HepG2 (cell line): Measurements from ENCODE around the gene CSNK1D. TPM values are rescaled to one million over a fixed set of nuclear protein-coding genes. Genes with fewer than 3 reads are reported as not detected.

Experiments used
- BORCS8-MEF2B ChIP-seq: sonication (generic); formaldehyde crosslinking; IDR thresholded peaks from 2 replicates; pipeline ENCODE4 v1.8.0; 2022; ENCODE audit warnings: mild to moderate bottlenecking, missing genetic modification reagents
- DNMT1 ChIP-seq: sonication (generic); formaldehyde crosslinking; IDR thresholded peaks from 2 replicates; pipeline ENCODE4 v1.5.1; 2020; ENCODE audit warnings: mild to moderate bottlenecking, missing genetic modification reagents
- FOXO4 ChIP-seq: sonication (generic); formaldehyde crosslinking; conservative IDR thresholded peaks from 2 replicates; pipeline ENCODE4 v1.8.1; 2023; ENCODE audit warnings: missing genetic modification reagents
- KLF15 ChIP-seq: sonication (generic); formaldehyde crosslinking; IDR thresholded peaks from 2 replicates; pipeline ENCODE4 v1.8.1; 2023; ENCODE audit warnings: borderline replicate concordance, mild to moderate bottlenecking, inconsistent platforms, missing genetic modification reagents, mixed read lengths
- MIXL1 ChIP-seq: IDR thresholded peaks from 2 replicates; pipeline ENCODE4 v1.6.1; 2016
- PTBP1 ChIP-seq: fragments of 200-400 bp; formaldehyde crosslinking; IDR thresholded peaks from 2 replicates; pipeline ENCODE4 v1.6.1; 2018; ENCODE audit warnings: low read length, low read depth; ENCODE audit not compliant: poor library complexity, severe bottlenecking
- ZMYM4 ChIP-seq: sonication (generic); formaldehyde crosslinking; IDR thresholded peaks from 2 replicates; pipeline ENCODE4 v1.8.1; 2023; ENCODE audit warnings: mild to moderate bottlenecking, missing genetic modification reagents
- ZNF136 ChIP-seq: sonication (generic); formaldehyde crosslinking; IDR thresholded peaks from 2 replicates; pipeline ENCODE4 v1.8.1; 2022; ENCODE audit warnings: low read depth, mild to moderate bottlenecking, moderate library complexity, missing genetic modification reagents
- ZNF343 ChIP-seq: sonication (generic); formaldehyde crosslinking; IDR thresholded peaks from 2 replicates; pipeline ENCODE4 v1.4.0; 2020; ENCODE audit warnings: mild to moderate bottlenecking, missing genetic modification reagents
- ZNF431 ChIP-seq: sonication (generic); formaldehyde crosslinking; IDR thresholded peaks from 2 replicates; pipeline ENCODE4 v1.9.0; 2022; ENCODE audit warnings: missing genetic modification reagents, low read depth, mild to moderate bottlenecking, borderline replicate concordance
- ZNF597 ChIP-seq: sonication (generic); formaldehyde crosslinking; IDR thresholded peaks from 2 replicates; pipeline ENCODE4 v1.5.0; 2020; ENCODE audit warnings: missing genetic modification reagents
- ZSCAN21 ChIP-seq: sonication (generic); formaldehyde crosslinking; IDR thresholded peaks from 2 replicates; pipeline ENCODE4 v1.8.0; 2022; ENCODE audit warnings: mild to moderate bottlenecking, missing genetic modification reagents, moderate library complexity, borderline replicate concordance
- polyA plus RNA-seq, 8 experiments: library from polyadenylated mRNA; depleted of rRNA in 3 of 8; stranded (reverse) in 7 of 8; unstranded in 1 of 8; fragments of >200 nt; fragmentation: Illumina TruSeq in 4 of 8; extraction: Trizol in 4 of 8; gene quantifications; 2 replicates each; pipeline versions ENCODE4 v1.2.1 to v1.2.3, GENCODE V29; 2011 to 2016; ENCODE audit warnings: low read depth in 4 of 8, missing spikeins in 1 of 8, mixed read lengths in 1 of 8; ENCODE audit not compliant: insufficient read depth in 1 of 8
- total RNA-seq, 5 experiments: library from RNA; depleted of rRNA; stranded (reverse); fragments of >200 nt; fragmentation: Illumina TruSeq; extraction: Trizol; gene quantifications; 2 replicates each; pipeline ENCODE4 v1.2.3, GENCODE V29; 2016; ENCODE audit warnings: low read depth in 1 of 5
- TF ChIP-seq, protein P1 (sequence below): sonication (generic); formaldehyde crosslinking; IDR thresholded peaks from 2 replicates; pipeline ENCODE4 v1.5.0; 2020; ENCODE audit warnings: mild to moderate bottlenecking, missing genetic modification reagents
- TF ChIP-seq, protein P2 (sequence below): sonication (generic); formaldehyde crosslinking; IDR thresholded peaks from 2 replicates; pipeline ENCODE4 v1.4.0; 2020; ENCODE audit warnings: missing genetic modification reagents, borderline replicate concordance
- TF ChIP-seq, protein P3 (sequence below): fragments of 450-650 bp; IDR thresholded peaks from 2 replicates; pipeline ENCODE4 v1.6.1; 2017; ENCODE audit warnings: mild to moderate bottlenecking

Gene CSNK1D
- total and polyA plus RNA-seq, 2 of the 13 experiments (the other 11 are each of a cell fraction or from before 2014, with no cell fraction given): 31.5 to 128 TPM

DNA sequence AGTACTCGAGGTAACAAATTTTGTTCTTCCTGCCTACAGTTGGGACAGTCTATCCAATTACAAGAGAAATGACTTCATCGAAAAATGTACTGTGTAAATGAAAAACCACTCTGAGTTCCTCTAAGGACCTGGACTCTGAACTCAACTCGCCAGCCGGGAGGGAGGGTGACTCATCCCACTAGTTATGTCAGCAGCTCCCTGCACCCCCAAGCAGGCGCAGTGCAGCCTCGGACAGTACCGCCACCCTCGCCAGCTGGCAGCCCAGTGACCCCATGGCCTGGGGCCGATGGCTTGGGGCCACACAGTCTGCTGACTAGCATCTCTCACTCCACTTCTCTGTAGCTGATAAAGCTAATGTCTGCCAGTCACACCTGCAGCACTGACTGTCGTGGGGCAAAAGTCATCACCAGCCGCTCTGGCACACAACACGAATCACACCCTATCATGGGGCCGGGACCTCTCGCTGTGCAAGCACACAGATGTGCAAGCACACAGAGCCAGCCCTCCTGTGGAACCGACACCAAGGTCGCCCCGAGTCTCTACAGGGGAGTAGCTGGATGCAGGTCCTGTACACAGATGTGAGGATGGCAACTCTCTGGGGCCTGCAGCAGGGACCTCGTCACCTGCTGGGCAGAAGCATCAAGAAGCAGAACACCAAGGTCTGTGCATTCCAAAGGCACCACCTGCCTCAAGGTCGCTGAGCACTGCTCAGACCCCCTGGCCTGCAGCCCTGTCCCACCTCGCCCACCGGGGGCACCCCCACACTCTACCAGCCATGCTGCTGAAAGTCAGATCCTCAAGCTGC, 5.7 kb downstream of the CSNK1D start (continued):
- TF ChIP-seq ZNF431 (CRISPR knock-in tag): 0 out of 2 replicates have a peak, but pooled peaks have one; percentile 68
- TF ChIP-seq, protein P1, sequence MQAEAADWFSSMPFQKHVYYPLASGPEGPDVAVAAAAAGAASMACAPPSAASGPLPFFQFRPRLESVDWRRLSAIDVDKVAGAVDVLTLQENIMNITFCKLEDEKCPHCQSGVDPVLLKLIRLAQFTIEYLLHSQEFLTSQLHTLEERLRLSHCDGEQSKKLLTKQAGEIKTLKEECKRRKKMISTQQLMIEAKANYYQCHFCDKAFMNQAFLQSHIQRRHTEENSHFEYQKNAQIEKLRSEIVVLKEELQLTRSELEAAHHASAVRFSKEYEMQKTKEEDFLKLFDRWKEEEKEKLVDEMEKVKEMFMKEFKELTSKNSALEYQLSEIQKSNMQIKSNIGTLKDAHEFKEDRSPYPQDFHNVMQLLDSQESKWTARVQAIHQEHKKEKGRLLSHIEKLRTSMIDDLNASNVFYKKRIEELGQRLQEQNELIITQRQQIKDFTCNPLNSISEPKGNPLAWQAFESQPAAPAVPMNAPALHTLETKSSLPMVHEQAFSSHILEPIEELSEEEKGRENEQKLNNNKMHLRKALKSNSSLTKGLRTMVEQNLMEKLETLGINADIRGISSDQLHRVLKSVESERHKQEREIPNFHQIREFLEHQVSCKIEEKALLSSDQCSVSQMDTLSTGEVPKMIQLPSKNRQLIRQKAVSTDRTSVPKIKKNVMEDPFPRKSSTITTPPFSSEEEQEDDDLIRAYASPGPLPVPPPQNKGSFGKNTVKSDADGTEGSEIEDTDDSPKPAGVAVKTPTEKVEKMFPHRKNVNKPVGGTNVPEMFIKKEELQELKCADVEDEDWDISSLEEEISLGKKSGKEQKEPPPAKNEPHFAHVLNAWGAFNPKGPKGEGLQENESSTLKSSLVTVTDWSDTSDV (CRISPR knock-in tag): peak; percentile 71; the same call in 1 of the 2 replicates
- TF ChIP-seq, protein P2, sequence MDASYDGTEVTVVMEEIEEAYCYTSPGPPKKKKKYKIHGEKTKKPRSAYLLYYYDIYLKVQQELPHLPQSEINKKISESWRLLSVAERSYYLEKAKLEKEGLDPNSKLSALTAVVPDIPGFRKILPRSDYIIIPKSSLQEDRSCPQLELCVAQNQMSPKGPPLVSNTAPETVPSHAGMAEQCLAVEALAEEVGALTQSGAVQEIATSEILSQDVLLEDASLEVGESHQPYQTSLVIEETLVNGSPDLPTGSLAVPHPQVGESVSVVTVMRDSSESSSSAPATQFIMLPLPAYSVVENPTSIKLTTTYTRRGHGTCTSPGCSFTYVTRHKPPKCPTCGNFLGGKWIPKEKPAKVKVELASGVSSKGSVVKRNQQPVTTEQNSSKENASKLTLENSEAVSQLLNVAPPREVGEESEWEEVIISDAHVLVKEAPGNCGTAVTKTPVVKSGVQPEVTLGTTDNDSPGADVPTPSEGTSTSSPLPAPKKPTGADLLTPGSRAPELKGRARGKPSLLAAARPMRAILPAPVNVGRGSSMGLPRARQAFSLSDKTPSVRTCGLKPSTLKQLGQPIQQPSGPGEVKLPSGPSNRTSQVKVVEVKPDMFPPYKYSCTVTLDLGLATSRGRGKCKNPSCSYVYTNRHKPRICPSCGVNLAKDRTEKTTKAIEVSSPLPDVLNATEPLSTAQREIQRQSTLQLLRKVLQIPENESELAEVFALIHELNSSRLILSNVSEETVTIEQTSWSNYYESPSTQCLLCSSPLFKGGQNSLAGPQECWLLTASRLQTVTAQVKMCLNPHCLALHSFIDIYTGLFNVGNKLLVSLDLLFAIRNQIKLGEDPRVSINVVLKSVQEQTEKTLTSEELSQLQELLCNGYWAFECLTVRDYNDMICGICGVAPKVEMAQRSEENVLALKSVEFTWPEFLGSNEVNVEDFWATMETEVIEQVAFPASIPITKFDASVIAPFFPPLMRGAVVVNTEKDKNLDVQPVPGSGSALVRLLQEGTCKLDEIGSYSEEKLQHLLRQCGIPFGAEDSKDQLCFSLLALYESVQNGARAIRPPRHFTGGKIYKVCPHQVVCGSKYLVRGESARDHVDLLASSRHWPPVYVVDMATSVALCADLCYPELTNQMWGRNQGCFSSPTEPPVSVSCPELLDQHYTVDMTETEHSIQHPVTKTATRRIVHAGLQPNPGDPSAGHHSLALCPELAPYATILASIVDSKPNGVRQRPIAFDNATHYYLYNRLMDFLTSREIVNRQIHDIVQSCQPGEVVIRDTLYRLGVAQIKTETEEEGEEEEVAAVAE: peak; percentile 77
- TF ChIP-seq ZNF597 (CRISPR knock-in tag): no peak
- TF ChIP-seq DNMT1 (CRISPR knock-in tag): 0 out of 2 replicates have a peak, but pooled peaks have one; percentile 21
- TF ChIP-seq MIXL1 (CRISPR knock-in tag): peak; percentile 94
- TF ChIP-seq ZNF343 (CRISPR knock-in tag): 0 out of 2 replicates have a peak, but pooled peaks have one; percentile 48
- TF ChIP-seq, protein P3, sequence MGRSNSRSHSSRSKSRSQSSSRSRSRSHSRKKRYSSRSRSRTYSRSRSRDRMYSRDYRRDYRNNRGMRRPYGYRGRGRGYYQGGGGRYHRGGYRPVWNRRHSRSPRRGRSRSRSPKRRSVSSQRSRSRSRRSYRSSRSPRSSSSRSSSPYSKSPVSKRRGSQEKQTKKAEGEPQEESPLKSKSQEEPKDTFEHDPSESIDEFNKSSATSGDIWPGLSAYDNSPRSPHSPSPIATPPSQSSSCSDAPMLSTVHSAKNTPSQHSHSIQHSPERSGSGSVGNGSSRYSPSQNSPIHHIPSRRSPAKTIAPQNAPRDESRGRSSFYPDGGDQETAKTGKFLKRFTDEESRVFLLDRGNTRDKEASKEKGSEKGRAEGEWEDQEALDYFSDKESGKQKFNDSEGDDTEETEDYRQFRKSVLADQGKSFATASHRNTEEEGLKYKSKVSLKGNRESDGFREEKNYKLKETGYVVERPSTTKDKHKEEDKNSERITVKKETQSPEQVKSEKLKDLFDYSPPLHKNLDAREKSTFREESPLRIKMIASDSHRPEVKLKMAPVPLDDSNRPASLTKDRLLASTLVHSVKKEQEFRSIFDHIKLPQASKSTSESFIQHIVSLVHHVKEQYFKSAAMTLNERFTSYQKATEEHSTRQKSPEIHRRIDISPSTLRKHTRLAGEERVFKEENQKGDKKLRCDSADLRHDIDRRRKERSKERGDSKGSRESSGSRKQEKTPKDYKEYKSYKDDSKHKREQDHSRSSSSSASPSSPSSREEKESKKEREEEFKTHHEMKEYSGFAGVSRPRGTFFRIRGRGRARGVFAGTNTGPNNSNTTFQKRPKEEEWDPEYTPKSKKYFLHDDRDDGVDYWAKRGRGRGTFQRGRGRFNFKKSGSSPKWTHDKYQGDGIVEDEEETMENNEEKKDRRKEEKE: no peak
- TF ChIP-seq ZNF136 (CRISPR knock-in tag): no peak
- TF ChIP-seq ZMYM4 (CRISPR knock-in tag): peak; percentile 74; the same call in 1 of the 2 replicates
- TF ChIP-seq FOXO4 (CRISPR knock-in tag): no peak
- peak; percentile 92 for TF ChIP-seq BORCS8-MEF2B
- TF ChIP-seq KLF15: 0 out of 2 replicates have a peak, but pooled peaks have one; percentile 40
- peak; percentile 97 for TF ChIP-seq ZSCAN21 (CRISPR knock-in tag)
- peak; percentile 48 for TF ChIP-seq PTBP1
